Measurements from ENCODE around the gene PRKACA.

The PRKACA gene

DNA sequence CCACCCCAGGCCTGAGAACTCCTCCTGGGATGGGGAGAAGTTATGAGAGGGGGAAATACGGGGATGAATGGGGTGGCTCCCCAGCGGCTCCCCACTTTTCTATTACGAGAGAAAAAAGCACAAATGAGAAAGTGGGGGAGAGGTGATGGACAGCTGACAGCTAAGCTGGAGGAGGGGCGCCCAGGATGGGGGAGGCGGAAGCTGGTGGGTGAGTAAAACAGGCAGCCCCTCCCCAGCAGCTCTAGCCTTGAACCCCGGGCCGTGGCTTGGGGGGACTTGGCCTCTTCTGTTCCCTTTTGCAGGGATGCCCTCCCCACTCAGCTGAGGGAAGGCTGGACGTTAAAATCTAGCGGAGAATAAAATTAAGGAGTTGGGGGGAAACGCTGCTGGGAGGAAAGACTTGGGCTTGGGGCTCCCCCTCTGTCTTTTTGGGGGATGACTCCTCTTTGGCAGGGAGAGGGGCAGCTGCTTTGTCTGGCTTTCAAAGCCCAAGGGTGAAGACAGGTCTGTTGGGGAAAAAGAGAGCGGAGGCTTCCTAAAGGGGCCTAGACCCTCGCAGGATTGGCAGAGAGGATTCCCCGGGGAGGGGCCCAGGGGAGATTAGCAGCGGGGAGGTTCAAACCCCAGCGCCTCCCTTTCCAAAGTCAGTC is 25.6 kb downstream of the PRKACA start:
- DNase-seq, result no peak

DNA sequence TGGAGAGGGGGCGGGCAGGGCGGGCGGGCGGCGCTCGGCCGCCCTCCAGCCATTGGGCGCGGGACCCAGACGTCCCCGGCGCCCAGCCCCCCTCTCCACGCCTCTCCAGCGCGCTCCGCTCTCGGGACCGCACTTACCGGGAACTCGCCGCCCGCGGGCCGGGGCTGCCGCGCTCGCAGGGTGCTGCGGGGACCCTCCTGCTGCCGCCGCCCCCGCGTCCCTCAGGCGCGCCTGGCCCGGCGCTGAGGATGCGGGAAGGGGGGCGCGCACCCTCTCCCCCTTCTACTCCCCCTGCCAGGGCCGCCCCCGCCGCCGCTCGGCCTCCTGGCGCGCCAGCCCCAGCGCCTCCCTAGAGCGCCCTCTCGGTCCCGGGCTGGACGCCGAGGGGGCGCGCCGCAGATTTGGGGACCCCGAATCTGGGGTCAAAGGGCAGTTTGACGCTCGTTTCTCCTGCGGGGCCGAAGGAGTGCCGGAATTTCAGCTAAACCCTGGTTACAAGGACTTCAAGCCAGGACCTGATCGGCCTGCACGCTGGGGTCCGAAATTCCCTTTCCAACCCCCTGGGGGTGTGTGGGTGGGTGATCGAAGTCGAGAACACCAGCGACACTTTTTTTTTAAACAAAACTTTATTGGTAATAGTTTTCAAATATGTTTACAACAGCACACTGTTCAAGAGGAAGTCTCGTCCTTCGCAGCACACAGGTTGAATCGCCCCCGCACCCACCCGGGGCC is 26.3 kb downstream of the PRKACA start:
- DNase-seq, result peak; percentile 80

GRCh38 chr19:14090509-14091080 is 27.0 kb downstream of the PRKACA start, which contains the start of gene SAMD1:
Gene SAMD1 (minus strand): TSS chr19:14090751.
- peak; percentile 80 for DNase-seq

GRCh38 chr19:14089662-14090508 is 27.7 kb downstream of the PRKACA start:
- no peak for DNase-seq

GRCh38 chr19:14089412-14089661 is 28.2 kb downstream of the PRKACA start:
- no peak for DNase-seq

GRCh38 chr19:14088634-14089411 is 28.7 kb downstream of the PRKACA start:
- no peak for DNase-seq

GRCh38 chr19:14086098-14086497 is 31.5 kb downstream of the PRKACA start:
- no peak for DNase-seq

DNA sequence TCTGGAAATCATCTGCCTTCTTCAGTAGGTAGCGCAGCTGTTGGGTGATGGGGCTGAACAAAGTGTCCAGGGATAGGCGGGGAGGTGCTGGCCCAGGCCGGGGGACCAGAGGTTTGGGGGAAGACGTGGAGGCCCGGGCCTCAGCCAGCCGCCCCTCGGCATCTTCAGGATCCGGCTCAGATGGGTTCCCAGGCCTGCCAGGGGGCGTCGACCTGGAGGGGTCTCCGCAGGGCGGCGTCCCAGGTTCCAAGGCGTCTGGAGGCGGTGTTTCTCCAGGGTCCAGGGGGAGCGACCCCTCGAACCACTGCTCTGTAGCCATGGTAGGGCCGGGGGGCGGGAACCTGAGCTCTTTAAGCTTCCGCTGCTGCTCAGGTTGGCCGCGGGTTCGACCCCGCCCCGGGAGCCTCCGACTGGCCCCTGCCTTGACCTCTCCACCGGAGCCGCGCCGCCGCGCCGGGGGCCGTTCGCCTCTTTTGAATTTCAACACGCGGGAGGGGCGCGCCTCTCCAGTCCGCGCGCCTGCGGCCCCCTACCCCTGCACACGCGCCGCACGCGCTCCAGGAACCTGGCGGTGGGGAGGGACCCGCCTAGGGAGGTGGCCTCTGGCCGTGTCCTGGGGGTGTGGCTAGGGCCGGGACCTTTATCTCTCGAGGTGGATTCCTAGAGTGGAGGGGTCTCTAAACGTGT is 32.1 kb downstream of the PRKACA start, which contains the start of gene C19orf67:
TSS of gene C19orf67 (minus strand) at position 475 of the 687 bp plus-strand sequence. CDS start at position 319, 156 bp downstream.
- no peak for DNase-seq

DNA sequence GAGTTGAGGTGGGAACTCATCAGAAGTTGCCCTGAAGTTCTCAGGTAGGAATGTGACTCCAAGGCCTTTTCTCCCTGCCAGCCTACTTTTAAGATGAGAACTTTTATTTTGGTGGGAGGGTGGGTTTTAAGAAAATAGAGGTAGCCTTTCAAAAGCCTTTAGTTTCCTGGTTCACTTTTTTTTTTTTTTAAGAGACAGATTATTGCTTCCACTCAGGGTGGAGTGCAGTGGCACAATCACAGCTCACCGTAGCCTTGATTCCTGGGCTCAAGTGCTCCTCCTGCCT is 34.9 kb downstream of the PRKACA start:
- no peak for DNase-seq

DNA sequence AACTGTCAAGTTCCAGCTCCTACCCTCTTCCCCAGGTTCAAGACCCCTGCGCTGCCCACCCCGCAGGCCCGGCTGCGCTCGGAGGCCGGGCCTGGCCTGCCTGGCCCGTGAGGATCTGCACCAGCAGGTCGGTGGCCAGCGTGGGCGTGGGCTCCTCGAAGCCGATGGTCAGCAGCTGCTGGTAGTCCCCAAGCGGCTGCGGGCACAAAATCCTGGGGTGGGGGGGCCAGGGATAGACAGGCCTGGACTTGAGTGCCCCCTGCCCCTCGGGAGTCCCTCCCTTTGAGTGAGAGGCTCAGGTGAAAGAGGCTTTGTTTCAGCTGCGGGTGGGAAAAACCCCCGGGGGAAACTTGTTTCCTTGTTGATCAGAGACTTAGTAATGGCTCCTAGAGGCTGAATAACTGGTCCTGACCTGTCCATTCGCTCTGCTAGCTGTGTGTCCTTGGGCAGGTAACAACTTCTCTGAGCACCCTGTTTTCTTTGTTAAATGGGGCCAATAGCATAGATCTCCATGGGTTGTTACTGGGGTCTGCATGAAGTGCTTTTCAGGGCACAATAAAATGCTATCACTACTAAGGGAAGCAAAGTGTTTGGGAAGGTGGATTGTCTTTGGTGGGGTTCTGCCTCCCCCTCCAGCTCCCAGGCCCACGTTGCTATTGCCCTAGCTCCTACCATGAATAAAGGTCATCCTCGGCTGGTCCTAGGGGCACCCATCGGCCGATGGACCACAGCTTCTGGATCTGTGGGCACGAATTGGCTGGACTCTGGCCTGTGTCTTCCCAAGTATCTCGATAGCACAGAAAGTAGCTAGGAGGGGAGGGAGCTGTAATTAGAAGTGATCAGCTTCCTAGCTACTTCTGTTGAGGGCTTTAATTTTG is 35.5 kb downstream of the PRKACA start:
- no peak for DNase-seq

DNA sequence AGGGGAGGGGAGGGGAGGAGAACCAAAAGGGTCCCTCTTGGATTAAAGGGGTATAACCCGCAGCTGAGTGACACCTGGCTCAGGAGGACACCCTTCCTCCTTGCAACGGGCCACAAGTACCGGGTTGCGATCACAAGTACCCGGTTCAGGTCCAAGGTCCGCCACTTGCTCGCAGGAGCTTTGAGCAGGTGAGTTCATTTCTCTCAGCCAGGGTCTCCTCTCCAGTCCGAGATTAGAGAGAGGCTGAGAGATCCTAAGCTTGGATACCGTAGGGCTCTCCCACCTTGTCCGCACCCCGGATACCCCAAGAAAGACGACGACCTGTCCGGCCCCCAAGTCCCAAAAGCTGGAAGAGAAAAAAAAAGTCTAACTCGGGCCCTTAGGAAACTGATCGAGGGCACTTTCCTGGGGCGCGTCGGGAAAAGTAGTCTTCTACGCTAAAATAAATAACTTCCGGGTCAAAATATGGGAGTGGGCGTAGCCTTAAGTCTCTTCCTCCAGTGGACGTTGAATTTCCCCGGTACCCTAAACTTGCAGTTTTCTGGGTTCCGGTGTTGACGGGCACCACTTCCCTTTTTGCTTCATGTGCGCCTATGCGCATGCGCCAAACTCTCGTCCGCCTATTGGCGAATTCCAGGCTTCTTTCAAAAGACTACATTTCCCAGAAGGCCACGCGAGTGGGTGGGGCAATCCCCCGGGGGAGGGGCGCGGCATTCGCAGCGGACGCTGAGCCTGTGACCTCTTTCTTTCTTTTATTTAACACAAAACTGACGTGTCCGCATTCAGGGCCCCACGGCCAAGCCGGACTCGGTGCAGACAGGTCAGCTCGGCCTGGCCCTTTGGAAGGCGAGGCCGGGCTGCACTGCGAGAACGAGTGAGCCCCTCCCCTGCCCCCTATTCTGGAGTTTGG is 36.4 kb downstream of the PRKACA start:
- peak; percentile 99 for DNase-seq

DNA sequence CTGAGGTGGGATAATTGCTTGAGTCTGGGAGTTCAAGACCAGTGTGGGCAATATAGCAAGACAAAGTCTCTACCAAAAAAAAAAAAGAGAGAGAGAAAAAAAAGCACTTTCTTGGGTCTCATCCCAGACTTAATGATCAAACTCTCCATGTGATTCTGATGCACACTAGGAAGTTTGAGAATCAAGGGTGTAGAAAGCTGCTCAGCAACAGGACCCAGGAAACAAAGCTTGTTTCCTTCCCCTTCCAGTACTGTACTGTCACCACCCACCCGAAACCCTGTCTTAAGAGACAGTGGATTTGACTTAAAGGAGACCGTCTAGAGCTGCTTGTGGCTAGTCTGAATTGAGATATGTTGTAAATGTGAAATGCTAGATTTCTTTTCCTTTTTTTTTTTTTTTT is 39.2 kb downstream of the PRKACA start:
- no peak for DNase-seq

DNA sequence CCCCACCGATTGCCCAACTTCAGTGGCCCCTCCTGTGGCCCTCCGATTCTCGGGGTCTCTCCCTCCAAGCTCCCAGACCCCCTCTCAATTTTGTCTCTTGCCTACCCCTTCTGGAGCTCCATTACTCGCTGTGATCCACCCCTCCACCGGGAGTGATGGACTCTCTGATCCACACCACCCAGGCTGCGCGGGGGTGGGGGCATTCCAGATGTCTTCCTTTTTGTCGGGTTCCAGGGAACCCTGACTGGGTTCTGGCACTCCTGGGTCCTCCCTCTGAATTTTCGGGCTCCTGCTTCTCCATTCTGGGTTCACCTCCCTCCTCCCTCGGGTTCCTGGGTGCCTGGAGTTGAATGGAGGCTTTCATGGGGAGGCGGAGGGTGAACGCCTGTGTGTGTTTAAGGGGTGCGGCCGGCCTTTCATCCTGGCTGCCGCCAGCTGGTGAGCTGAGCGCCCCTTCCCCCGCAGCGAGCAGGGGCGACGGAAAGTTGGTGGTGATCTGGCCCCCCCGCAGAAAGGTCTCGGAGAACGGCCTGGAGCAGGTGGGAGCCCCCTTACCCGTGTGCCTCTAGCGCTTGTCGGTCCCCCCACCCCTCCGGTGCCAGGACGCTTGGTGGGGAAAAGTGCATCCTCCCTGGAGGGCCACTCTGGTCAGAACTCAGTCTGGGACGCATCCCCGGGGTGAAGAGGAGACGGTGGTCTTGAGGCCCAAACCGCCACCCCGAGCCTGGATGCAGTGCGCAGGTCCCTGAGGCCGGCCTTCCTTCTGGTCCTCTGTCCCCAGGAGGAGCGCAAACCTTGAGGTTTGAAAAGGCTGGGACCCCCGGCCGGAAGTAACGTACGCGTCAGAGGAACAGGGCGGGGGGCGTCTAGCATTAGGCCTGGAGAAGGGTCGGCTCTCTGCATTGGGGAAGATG is 43.4 kb downstream of the PRKACA start:
- peak; percentile 57 for DNase-seq

DNA sequence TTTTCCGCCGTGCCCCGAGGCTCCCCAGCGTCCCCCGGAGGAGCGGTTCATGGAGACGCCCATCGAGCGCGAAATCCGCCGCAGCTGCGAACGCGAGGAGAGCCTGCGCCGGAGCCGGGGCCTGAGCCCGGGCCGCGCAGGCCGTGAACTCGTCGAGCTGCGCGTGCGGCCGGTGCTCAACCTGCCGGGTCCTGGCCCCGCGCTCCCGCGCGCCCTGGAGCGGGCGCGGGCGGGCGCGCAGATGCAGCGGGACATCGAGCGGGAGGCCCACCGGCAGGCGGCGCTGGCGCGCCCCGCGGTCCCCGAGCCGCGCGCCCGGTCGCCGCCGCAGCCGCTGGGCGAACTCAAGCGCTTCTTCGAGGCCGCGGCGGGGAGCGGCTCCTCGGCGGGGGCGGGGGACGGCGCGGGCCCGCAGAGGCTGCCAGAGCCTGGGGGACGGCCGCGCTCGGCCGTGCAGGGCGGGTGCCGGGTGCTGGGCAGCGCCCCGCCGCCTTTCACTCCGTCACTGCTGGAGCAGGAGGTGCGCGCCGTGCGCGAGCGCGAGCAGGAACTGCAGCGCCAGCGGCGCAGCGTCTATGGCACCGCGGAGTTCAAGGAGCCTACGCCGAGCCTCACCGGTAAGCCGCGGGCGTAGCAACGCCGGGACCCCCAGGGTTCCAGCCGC is 44.2 kb downstream of the PRKACA start:
- DNase-seq, result peak; percentile 67

- DNase-seq, result peak; percentile 60
Observed at GRCh38 chr19:14072535-14073260, 44.9 kb downstream of the PRKACA start, which contains the start of gene MISP3. Gene MISP3 (plus strand): TSS chr19:14072786. CDS start chr19:14073310, 524 bp downstream.

DNA sequence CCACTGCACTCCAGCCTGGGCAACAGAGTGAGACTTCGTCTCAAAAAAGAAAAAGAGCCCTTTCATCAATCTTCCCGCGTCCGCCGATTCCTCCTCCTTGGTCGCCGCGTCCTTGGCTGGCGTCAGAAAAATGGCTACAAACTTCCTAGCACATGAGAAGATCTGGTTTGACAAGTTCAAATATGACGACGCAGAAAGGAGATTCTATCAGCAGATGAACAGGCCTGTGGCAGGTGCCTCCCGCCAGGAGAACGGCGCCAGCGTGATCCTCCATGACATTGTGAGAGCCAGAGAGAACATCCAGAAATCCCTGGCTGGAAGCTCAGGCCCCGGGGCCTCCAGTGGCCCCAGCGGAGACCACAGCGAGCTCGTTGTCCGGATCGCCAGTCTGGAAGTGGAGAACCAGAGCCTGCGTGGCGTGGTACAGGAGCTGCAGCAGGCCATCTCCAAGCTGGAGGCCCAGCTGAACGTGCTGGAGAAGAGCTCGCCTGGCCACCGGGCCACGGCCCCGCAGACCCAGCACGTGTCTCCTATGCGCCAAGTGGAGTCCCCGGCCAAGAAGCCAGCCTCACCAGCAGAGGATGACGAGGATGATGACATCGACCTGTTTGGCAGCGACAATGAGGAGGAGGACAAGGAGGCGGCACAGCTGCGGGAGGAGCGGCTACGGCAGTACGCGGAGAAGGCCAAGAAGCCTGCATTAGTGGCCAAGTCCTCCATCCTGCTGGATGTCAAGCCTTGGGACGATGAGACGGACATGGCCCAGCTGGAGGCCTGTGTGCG is 47.1 kb downstream of the PRKACA start:
- DNase-seq, result no peak

DNA sequence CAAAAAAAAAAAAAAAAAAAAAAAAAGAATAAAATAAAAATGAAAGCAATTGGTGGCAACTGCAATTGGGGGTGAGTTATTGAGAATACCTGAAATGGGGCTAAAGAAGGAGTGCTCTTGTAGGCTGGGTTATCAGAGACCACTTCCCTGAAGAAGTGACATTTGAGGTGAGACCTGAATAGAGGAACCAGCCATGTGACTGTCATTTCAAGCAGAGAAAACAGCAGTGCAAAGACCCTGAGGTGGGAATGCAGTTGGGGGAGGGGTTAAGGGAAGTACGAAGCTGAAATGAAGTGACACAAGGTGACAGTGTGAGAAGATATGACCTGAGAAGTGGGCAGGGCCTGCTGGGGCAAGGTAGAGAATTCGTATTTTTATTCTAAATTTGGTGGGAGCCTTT is 51.4 kb downstream of the PRKACA start:
- no peak for DNase-seq
